Suppressor macrophage (primary cell): ENCODE data around the gene SHC3.
"Not testable (repeated sequence)": the region's sequence is repeated elsewhere in the genome, so short reads cannot be mapped to it uniquely, and the experiment has no call there.

Experiments used
- DNase-seq, 4 experiments: peaks; one replicate each; pipeline ENCODE4 v3.0.0-alpha.2; 2020 to 2022
- total RNA-seq, 17 experiments: gene quantifications; one replicate each; lab custom pipeline; 2026; ENCODE audit warnings: mixed read lengths in 6 of 17, inconsistent platforms in 3 of 17; lab: John Stamatoyannopoulos, UW

Gene SHC3, protein sequence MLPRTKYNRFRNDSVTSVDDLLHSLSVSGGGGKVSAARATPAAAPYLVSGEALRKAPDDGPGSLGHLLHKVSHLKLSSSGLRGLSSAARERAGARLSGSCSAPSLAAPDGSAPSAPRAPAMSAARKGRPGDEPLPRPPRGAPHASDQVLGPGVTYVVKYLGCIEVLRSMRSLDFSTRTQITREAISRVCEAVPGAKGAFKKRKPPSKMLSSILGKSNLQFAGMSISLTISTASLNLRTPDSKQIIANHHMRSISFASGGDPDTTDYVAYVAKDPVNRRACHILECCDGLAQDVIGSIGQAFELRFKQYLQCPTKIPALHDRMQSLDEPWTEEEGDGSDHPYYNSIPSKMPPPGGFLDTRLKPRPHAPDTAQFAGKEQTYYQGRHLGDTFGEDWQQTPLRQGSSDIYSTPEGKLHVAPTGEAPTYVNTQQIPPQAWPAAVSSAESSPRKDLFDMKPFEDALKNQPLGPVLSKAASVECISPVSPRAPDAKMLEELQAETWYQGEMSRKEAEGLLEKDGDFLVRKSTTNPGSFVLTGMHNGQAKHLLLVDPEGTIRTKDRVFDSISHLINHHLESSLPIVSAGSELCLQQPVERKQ
- total RNA-seq = 0.04 to 6.1 (median 0.75) reads per million in 17 experiments

GRCh38 chr9:89177944-89178829 lies at the start of gene SHC3:
Gene SHC3 (minus strand): TSS chr9:89178818. CDS start chr9:89178460, 358 bp downstream.
- DNase-seq = peak in 2 of 4 experiments; percentile 9 to 17

- peak in 2 of 4 experiments; percentile 4 to 5 for DNase-seq
Observed at GRCh38 chr9:89225991-89226471, 47.4 kb upstream of the SHC3 start.

DNA sequence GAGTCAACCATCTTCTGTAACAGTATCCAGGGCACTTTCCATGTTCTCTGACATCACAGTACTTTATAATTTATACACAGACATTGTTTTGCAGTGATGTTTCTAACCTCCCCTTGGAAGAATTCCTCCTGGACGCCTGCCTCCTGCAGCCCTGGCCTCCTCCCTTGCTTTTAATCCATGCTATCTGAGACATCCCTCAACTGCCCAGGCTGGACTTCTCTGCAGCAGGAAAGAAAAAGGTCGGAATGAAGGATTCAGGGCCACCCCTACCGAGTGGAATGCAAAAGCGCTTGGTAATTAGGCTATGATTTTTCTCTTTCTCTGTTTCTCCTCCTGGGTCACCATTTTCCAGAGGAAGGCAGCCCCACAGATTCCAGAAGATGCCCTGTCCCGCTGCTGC lies 47.0 kb upstream of the SHC3 start:
- no peak for DNase-seq

DNA sequence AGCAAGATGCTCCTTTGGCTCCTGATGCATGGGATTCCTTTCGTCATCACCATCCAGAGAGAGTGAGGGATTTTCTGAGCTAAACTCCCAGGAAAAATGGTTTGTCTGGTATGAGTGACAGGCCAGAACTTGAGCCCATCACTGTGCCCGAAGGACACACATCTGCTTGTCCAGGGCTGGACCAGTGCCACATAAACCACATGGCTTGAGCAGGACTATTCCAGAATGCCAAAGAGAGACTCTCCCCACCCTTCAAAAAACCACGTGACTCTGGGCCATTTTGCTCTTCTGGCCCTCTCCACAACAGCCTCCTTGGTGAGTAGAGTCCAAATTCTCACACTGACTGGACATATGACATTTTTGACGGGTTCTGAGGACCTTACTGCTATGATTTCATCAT lies 46.4 kb upstream of the SHC3 start:
- DNase-seq = no peak

GRCh38 chr9:89224633-89225032 lies 46.0 kb upstream of the SHC3 start:
- DNase-seq = no peak

DNA sequence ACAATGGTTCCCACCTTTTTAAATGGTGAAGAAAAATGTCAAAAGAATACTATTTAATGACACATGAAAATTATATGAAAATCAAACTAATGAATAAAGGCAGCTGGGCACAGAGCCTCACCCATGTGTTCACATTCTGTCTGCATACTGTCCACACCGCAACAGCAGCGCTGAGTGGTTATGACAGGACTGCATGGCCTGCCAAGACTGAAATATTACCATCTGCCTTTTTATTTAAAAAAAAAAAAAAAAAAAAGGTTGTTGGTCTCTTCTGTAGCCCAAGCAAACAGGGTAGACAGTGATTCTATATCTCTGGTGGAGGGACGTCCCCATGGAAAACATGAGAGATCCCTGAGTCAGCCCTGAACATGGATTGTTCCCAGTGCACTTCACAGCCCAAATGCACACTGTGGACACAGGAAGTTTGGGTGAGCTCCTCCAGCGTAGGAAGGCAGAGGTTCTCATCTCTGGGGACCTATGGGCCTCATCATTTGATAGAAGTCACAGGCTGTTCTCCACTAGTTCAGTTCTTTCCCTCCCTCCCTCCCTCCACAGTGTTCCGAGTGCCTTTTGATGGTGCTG lies 44.9 kb upstream of the SHC3 start:
- DNase-seq = no peak

DNA sequence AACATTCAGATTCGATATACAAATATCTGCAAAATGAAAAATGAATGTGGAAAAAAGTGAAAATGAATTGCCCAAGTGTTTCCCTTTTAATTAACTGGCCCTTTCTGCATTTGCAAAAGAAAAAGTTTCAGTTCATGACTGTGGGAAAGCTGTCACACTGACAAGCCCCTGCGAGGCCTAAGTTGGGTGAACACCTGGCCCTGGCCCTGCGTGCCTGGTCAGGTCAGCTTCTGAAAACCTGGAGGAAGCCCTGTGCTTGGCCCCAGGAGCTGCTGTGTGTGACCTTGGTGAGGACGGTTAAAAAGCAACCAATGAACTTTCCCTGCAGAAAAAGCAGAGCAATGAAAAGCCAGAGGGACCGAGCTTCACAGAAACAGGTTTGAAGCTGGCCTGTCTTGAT lies 41.0 kb upstream of the SHC3 start:
- DNase-seq = no peak

DNA sequence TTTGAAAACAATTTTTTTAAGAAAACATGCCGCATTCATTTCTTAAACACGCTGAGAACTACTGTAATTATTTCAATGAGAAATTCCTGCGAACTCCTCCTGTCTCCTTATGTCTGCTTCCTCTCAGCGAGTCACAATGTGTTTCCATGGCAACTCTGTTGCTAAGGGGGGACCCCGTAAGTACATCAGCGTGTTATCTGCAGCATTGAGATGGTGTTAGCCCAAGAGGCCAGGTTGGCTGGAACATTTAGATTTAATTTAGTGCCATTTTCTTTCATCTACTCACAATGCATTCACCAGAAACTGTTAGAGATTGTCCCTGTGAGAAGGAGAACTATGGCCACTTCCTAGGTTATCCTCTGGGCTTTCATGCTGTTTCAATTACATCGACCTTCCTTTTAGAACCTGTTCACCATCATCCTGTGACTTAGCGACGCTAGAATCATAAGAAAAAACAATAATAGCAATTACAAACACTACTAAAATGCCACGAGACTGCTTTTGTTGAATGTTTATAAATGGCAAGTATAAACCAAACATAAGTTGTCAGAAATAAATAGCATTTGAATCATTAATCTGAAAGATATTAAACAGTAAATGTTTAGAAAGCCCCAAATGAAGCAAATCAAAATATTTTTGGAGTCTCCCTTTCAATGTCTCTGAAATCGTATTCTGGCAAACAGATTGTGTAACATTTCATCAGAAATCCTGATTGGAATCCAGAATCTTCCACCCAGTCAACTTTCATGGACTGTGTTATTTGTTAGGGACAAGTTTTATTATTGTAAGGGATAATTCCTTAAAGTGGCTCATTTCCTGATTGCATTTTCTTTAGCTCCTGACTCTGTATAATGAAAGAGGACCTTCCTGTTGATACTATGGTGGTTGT lies 39.7 kb upstream of the SHC3 start:
- no peak for DNase-seq

- no peak for DNase-seq
Observed at GRCh38 chr9:89215342-89215741, 36.7 kb upstream of the SHC3 start.

- no peak for DNase-seq
Observed at GRCh38 chr9:89213396-89213880, 34.8 kb upstream of the SHC3 start.

DNA sequence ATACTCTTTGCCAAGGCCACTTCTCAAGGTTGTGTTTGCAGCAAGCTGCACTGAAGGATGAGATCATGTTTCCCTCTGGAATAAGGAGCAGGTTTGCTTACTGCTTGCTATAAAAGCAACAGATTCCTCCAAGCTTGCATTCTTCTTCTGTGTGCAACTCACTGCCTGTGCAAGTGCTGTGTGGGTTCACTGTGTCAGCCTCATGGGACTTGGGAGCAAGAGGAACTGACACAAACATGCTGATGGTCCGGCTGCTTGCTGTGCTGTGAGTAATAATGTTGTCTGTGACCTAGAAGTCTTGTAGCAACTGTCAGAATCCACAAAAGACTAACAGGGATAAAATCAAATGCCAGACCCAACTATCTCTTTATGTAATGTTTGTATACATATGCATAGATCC lies 33.6 kb upstream of the SHC3 start:
- DNase-seq = peak; percentile 65 to 86 (median 80)

DNA sequence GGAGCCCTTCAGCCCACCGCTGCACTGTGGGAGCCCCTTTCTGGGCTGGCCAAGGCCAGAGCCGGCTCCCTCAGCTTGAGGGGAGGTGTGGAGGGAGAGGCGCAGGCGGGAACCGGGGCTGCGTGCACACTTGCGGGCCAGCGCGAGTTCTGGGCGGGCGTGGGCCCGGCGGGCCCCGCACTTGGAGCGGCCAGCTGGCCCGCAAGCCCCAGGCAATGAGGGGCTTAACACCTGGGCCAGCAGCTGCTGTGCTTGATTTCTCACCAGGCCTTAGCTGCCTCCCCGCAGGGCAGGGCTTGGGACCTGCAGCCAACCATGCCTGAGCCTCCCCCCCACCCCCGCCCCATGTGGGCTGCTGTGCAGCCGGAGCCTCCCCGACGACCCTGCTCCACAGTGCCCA lies 30.7 kb upstream of the SHC3 start:
- not testable (repeated sequence) for DNase-seq

DNA sequence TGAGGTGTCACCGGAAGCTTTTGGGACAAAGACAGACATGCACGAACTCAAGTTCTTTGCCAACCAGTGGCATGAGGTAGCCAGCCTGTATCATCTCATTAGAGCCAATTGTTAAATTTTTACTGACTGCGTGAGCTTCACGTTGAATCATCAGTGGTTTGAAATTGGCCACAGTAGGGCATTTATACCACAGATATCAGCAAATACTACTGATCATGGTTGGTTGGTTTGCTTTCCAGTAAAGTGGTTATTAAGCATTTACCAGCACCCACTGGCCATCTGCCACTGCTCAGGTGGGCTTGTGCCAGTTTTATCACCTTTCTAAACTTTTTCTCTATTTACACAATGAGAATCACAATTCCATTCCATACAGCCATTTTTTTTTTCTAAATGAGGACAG lies 28.4 kb upstream of the SHC3 start:
- DNase-seq = no peak

DNA sequence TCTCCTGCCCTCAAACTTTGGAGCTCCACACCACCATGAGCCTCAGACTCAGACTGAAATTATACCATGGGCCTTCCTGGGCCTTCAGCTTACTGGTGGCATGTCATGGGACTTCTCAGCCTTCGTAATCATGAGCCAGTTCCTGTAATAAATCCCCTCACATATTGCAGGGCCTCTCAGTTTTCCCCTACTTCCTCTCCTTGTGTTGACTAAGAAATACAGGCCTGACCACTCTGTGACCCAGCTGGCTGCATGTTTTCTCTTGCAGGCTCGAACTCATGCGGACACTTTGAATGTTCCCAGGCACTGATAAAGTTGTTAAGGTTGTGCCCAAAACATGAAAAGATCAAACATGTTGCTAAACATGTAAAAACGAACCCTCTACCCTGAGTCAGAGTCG lies 26.2 kb upstream of the SHC3 start:
- peak; percentile 12 to 60 (median 45) for DNase-seq

GRCh38 chr9:89195131-89195797 lies 16.6 kb upstream of the SHC3 start:
- no peak for DNase-seq

- DNase-seq = no peak
Observed at GRCh38 chr9:89194421-89195130, 16.0 kb upstream of the SHC3 start.

- no peak for DNase-seq
Observed at GRCh38 chr9:89191004-89191403, 12.4 kb upstream of the SHC3 start.

DNA sequence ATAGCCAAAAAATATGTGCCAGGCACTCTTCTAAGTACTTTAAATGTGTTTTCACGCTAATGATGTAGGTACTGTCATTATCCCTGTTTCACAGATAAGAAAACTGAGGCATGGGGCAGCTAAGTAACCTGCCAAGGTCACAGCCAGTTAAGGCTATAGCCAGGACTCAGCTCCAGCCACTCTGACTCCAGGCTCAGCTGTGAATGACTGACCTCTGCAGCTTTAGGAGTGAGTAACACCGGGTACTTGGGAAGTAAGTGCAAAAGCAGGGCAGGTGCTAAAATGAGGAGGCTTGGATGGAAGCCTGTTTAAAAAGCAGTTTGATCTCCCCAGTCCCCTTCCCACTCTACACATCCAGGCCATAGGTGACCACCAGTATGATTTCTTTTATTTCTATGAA lies 10.6 kb upstream of the SHC3 start:
- DNase-seq = peak in 1 of 4 experiments; percentile 10

- DNase-seq = no peak
Observed at GRCh38 chr9:89187950-89188349, 9.3 kb upstream of the SHC3 start.

- no peak for DNase-seq
Observed at GRCh38 chr9:89187541-89187940, 8.9 kb upstream of the SHC3 start.
